NCI-H446 (cell line): ENCODE measurements around the gene CCL21.

ENCODE experiments used
- DNase-seq, 2 experiments: peaks; one replicate each; lab custom pipeline; 2025; lab: John Stamatoyannopoulos, UW

Gene CCL21

DNA sequence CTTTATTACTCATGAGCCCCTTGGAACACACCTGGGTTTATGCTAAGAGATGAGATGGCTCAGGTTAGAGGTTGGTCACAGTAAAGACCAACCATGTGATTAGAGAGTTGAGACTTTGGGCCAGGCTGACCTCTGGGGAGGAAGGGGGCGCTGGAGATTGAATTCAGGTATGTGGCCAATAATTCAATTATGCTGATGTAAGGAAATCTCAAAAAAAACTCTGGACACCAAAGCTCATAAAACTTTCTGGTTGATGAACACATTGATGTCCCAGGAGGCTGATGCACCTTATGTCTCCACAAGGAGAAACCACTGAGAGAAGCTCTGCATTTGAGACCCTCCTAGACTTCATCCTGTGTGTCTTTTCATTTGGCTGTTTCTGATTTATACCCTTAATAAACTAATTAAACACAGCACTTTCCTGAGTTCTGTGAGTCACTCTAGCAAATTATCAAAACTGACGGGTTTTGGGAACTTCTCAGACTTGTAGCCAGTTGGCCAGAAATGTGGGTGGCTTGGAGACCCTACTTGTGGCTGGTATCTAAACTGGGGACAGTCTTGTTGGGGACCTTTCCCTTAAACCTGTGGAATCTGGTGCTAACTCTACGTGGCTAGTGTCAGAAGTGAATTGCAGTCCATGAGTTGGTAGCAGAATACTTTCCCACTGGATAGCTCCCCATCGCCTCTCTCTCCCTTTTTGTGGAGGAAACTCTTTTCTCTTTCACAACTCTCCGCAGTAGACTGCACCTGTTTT, 40.0 kb downstream of the CCL21 start:
- DNase-seq = no peak

DNA sequence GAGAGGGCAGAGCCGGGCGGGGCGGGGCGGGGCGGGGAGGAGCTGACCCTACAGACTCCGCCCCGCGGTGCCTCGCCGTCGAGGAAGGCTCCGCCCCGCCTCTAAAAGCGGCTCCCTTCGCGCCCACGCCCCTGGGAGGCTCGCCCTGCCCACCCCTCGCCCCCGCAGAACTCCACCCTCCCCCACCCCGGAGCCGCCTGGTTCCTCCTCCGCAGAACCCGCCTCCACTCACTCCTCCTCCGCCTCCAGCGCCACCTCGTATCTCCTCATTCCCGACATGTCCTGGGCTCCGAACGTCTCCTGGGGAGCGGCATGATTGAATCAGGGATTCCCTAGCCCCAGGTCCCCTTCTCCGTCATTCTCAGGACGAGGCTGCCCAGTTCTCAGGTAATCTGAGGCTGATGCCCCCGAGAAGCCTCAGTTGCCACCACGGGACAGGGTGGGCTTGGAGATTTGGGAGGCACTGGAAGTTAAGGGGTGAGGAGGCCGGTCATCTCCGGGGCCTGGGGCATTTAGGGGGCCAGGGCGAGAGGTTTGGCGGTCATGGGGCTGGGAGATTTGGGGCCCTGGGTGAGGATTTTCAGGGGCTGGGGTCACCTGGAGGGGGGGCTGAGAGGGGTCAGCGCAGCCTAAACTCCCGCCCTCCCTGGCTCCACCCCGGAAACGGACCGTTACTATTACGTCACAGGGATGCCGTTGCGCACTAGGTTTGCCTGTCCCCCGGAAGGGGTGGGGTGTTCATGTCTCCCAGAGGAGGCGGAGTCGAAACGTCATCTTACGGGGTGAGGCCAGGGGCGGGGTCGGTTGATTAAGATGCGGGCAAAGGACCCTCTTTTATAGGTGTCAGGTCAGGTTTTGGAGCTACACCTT, 44.3 kb downstream of the CCL21 start:
- DNase-seq = peak; percentile 51 to 85

DNA sequence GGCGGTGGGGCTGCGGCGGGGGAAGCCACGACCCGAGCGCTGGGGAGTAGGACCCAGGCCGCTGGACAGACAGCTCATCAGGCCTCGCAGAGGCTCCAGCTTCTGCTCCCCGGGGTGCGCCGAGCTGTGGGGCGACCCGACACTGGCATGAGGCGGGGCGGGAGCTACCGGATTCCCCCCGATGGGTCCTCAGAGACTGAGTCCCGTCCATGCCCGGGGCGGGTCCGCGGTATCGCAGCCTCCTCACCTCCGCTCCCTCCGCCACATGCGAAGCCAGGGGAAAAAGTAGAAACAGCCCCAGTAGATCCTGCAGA, 44.9 kb downstream of the CCL21 start:
- no peak for DNase-seq

DNA sequence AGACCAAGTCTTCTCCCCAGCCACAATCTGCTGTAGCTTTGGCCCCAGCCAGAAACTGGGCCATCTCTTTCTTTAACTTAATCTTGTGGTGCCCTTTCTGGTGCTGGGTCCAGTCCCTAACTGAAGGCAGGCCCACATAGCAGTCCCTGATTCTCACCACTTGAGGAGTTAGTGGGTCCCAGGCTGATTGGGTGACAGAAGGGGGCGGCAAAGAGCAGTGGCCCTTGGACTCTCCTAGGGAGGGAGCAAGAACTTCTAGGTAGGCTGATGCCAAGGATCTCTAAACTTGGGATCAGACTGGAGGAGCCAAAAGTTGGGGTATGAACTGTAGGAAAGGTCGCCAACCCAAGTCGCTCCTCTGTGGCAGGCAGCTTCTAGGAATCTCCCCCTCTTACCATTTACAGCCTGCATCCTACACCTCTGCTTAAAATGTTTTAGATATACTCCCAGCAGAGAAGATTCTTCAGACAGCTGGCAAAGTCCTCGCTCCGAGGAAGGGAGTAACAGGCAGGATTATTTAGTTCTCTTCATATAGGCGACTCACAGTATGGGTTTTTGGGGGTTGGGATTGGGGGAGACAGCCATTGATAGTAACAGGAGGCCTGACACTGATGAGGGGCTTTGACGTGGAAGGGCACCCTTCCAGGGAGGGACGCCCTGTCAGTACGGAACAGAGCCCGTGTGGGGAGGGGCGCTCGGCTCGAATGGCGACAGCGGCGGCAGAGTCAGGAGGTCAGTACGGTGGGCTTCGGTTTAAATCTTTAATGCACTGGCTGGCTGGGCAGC, 45.5 kb downstream of the CCL21 start:
- peak; percentile 9 to 18 for DNase-seq

DNA sequence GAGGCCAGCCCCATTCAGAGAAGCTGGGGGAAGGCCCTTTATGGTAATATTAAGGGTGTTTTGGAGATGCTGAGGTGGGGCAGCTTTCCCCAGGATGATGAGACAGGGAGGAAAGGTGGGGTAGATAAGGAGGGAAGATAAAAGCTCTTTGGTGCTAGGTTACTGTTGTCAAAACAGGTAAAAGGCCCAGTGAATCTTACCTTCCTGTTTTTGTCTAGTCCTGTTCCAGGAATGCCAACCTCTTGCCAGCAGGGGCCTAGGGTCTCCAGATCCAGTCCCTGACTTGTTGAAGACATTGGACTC, 46.7 kb downstream of the CCL21 start:
- DNase-seq = no peak

DNA sequence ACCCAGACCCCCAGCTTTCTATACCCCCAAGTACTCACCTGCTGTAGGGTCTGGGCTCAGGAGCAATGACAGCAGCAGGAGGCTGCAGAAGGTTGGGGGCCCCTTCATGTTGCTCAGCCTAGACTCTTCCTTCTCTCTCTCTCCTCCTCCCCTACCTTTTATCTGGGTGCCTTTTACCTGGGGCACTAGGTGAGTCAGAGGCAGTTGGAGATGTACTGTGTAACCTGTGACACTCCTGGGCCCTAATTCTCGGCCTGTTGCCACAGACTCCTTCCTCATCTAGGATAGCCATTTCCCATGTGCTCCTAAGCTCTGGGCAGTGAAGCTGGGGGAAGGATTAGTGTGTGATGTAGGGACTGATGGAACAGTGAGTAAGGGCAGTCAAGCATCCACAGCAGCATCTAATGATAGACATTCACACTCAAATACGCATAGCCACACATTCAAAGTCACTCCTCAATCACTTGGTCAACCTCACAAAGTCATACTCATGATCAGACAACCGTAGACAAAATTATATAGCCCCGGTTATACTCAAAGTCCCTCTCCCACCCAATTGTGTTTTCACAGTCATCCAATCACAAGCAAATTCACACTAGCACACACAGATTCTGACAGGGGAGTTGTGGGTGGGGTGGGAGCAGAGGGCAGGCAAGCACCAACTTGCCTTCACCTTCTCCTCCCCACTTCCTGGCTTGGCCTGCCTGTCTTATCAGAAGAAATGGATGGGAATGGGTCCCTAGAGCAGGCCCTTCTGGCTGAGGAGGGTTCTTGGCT, 47.2 kb downstream of the CCL21 start, which contains the start of gene CCL27:
TSS of gene CCL27 (minus strand) at position 132 of the 777 bp plus-strand sequence. CDS start at position 108, 24 bp downstream.
- DNase-seq = no peak

DNA sequence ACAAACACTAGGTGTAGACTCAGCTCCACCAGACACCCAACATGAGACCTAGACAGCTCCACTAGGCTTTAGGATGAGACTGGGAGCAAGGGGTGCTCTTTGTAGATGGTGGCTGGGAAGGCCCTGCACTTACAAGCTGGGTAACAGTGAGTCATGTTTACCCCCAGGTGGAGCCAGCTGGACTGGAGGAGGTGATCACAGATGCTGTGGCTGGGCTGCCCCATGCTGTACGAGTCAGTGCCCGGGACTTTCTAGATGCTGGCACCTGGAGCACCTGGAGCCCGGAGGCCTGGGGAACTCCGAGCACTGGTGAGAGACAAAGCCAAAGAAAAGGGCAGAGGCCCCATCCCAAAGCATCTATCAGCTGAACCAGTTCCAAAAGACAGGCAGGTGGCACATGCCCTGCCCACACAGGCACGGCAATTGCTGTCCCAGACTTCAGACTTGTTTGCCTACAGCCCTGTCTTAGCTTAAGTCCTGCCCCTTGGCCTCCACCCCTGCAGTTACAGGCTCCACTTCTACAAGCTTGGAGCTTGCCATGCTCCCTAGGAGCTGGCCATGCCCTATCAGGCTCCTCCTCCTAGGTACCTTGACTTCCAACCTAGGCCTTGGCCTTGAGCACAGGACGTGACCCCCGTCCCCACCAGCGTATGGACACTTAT, 50.2 kb downstream of the CCL21 start:
- DNase-seq = no peak
